WTC11 (cell line): ENCODE measurements around the gene VAMP4. TPM values are rescaled to one million over a fixed set of nuclear protein-coding genes. Genes with fewer than 3 reads are reported as not detected.

Experiments
- ATAC-seq: fragments of 200-7000 bp; cut with Tn5 transposase; 2 replicates; pipeline ENCODE4 v1.10.0; 2021; ENCODE audit warnings: mild to moderate bottlenecking, moderate library complexity
- CTCF ChIA-PET: fragments of 300-600 bp; sonication (Branson Sonifier 250); formaldehyde crosslinking; loops from one replicate; lab custom pipeline; 2021; ENCODE audit warnings: antibody characterized with exemption; lab: Charles Lee
- POLR2A ChIA-PET: fragments of 350-600 bp; sonication (Branson Sonifier 250); formaldehyde crosslinking; loops from one replicate; lab custom pipeline; 2021; ENCODE audit warnings: antibody characterized with exemption; lab: Charles Lee
- DNase-seq: peaks from one replicate; pipeline ENCODE4 v3.0.0; 2021; ENCODE audit warnings: low spot score
- H3K27ac Mint-ChIP-seq: 2 replicates; pipeline ENCODE4 v1.8.0; 2021; ENCODE audit warnings: mixed read lengths
- H3K27me3 Mint-ChIP-seq: 2 replicates; pipeline ENCODE4 v1.8.0; 2021; ENCODE audit warnings: low read depth, mild to moderate bottlenecking, moderate library complexity, mixed read lengths
- H3K36me3 Mint-ChIP-seq: 2 replicates; pipeline ENCODE4 v1.8.0; 2021; ENCODE audit warnings: mixed read lengths
- H3K4me1 Mint-ChIP-seq: 2 replicates; pipeline ENCODE4 v1.8.0; 2022; ENCODE audit warnings: mixed read lengths
- H3K4me3 Mint-ChIP-seq: 2 replicates; pipeline ENCODE4 v1.8.0; 2021; ENCODE audit warnings: mild to moderate bottlenecking, moderate library complexity, mixed read lengths
- H3K9me3 Mint-ChIP-seq: 2 replicates; pipeline ENCODE4 v1.8.0; 2021; ENCODE audit warnings: mixed read lengths
- NR1H2 ChIP-seq: sonication (generic); formaldehyde crosslinking; IDR thresholded peaks from 2 replicates; pipeline ENCODE4 v1.9.0; 2021; ENCODE audit warnings: mild to moderate bottlenecking, moderate library complexity, missing genetic modification reagents
- PRRX2 ChIP-seq: fragments of 250-450 bp; sonication (Bioruptor Pico); IDR thresholded peaks from 2 replicates; pipeline ENCODE4 v1.8.0; 2021; ENCODE audit warnings: mild to moderate bottlenecking
- SMAD3 ChIP-seq: sonication (generic); formaldehyde crosslinking; IDR thresholded peaks from 2 replicates; pipeline ENCODE4 v1.8.0; 2022; ENCODE audit warnings: missing genetic modification reagents, mild to moderate bottlenecking, borderline replicate concordance
- SOX15 ChIP-seq: fragments of 250-450 bp; sonication (Bioruptor Pico); IDR thresholded peaks from 2 replicates; pipeline ENCODE4 v1.9.0; 2021; ENCODE audit warnings: mild to moderate bottlenecking
- TEAD4 ChIP-seq: sonication (generic); formaldehyde crosslinking; IDR thresholded peaks from 2 replicates; pipeline ENCODE4 v1.8.0; 2022; ENCODE audit warnings: mild to moderate bottlenecking, missing genetic modification reagents
- ZNF219 ChIP-seq: sonication (generic); formaldehyde crosslinking; IDR thresholded peaks from 2 replicates; pipeline ENCODE4 v1.8.0; 2023; ENCODE audit warnings: missing genetic modification reagents, mild to moderate bottlenecking, borderline replicate concordance
- ZNF671 ChIP-seq: fragments of 250-450 bp; sonication (Bioruptor Pico); IDR thresholded peaks from 2 replicates; pipeline ENCODE4 v1.8.0; 2021; ENCODE audit warnings: mild to moderate bottlenecking
- total RNA-seq: library from RNA; stranded (reverse); gene quantifications from 3 replicates; pipeline ENCODE4 v1.2.3, GENCODE V29; 2021
- TF ChIP-seq, protein P1 (sequence below): sonication (generic); formaldehyde crosslinking; IDR thresholded peaks from 2 replicates; pipeline ENCODE4 v1.8.1; 2023; ENCODE audit warnings: mild to moderate bottlenecking, missing genetic modification reagents, borderline replicate concordance
- TF ChIP-seq, protein P2 (sequence below): fragments of 250-450 bp; sonication (Bioruptor Pico); IDR thresholded peaks from 2 replicates; pipeline ENCODE4 v2.1.2; 2022; ENCODE audit warnings: mild to moderate bottlenecking, moderate library complexity
- TF ChIP-seq, protein P3 (sequence below): fragments of 250-450 bp; sonication (Bioruptor Pico); IDR thresholded peaks from 2 replicates; pipeline ENCODE4 v1.9.0; 2021; ENCODE audit warnings: moderate library complexity, mild to moderate bottlenecking, inconsistent platforms, borderline replicate concordance
- TF ChIP-seq, protein P4 (sequence below): sonication (generic); formaldehyde crosslinking; IDR thresholded peaks from 2 replicates; pipeline ENCODE4 v1.8.0; 2022; ENCODE audit warnings: mild to moderate bottlenecking, missing genetic modification reagents
- TF ChIP-seq, protein P5 (sequence below): fragments of 250-450 bp; sonication (Bioruptor Pico); conservative IDR thresholded peaks from 2 replicates; pipeline ENCODE4 v1.9.0; 2021; ENCODE audit warnings: mild to moderate bottlenecking
- TF ChIP-seq, protein P6 (sequence below): sonication (generic); formaldehyde crosslinking; IDR thresholded peaks from 2 replicates; pipeline ENCODE4 v1.8.1; 2023; ENCODE audit warnings: mild to moderate bottlenecking, missing genetic modification reagents, moderate library complexity
- TF ChIP-seq, protein P7 (sequence below): fragments of 200-600 bp; IDR thresholded peaks from 2 replicates; pipeline ENCODE4 v1.8.0; 2022; ENCODE audit warnings: antibody characterized with exemption
- TF ChIP-seq, protein P8 (sequence below): fragments of 250-450 bp; sonication (Bioruptor Pico); IDR thresholded peaks from 2 replicates; pipeline ENCODE4 v1.9.0; 2021; ENCODE audit warnings: mild to moderate bottlenecking

VAMP4 gene
- total RNA-seq, 1 experiment from 2014 or later: 11.4 TPM

DNA sequence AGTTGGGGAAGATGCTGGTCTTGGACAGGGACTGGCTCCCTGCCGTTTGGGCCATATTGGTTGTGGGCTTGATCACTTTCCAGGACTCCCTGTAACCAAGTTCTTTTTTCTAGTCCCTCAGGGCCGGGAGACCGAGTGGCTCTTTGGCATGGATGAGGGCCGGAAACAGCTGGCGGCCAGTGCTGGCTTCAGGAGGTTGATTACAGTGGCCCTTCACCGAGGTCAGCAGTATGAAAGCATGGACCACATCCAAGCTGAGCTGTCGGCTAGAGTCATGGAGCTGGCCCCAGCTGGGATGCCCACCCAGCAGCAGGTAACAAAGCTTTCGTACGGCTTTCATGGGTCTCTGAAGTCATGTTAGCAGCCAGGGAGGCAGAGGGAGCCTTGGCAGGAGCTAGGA lies 43.9 kb upstream of the VAMP4 start:
- TF ChIP-seq NR1H2 (CRISPR knock-in tag) (no peak), ZNF219 (CRISPR knock-in tag) (no peak), ZNF671 (CRISPR knock-in tag) (no peak), SOX15 (no peak), SMAD3 (no peak)
- TF ChIP-seq, protein P1, sequence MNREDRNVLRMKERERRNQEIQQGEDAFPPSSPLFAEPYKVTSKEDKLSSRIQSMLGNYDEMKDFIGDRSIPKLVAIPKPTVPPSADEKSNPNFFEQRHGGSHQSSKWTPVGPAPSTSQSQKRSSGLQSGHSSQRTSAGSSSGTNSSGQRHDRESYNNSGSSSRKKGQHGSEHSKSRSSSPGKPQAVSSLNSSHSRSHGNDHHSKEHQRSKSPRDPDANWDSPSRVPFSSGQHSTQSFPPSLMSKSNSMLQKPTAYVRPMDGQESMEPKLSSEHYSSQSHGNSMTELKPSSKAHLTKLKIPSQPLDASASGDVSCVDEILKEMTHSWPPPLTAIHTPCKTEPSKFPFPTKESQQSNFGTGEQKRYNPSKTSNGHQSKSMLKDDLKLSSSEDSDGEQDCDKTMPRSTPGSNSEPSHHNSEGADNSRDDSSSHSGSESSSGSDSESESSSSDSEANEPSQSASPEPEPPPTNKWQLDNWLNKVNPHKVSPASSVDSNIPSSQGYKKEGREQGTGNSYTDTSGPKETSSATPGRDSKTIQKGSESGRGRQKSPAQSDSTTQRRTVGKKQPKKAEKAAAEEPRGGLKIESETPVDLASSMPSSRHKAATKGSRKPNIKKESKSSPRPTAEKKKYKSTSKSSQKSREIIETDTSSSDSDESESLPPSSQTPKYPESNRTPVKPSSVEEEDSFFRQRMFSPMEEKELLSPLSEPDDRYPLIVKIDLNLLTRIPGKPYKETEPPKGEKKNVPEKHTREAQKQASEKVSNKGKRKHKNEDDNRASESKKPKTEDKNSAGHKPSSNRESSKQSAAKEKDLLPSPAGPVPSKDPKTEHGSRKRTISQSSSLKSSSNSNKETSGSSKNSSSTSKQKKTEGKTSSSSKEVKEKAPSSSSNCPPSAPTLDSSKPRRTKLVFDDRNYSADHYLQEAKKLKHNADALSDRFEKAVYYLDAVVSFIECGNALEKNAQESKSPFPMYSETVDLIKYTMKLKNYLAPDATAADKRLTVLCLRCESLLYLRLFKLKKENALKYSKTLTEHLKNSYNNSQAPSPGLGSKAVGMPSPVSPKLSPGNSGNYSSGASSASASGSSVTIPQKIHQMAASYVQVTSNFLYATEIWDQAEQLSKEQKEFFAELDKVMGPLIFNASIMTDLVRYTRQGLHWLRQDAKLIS: no peak
- TF ChIP-seq, protein P2, sequence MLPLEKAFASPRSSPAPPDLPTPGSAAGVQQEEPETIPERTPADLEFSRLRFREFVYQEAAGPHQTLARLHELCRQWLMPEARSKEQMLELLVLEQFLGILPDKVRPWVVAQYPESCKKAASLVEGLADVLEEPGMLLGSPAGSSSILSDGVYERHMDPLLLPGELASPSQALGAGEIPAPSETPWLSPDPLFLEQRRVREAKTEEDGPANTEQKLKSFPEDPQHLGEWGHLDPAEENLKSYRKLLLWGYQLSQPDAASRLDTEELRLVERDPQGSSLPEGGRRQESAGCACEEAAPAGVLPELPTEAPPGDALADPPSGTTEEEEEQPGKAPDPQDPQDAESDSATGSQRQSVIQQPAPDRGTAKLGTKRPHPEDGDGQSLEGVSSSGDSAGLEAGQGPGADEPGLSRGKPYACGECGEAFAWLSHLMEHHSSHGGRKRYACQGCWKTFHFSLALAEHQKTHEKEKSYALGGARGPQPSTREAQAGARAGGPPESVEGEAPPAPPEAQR (CRISPR knock-in tag): no peak
- TF ChIP-seq, protein P3, sequence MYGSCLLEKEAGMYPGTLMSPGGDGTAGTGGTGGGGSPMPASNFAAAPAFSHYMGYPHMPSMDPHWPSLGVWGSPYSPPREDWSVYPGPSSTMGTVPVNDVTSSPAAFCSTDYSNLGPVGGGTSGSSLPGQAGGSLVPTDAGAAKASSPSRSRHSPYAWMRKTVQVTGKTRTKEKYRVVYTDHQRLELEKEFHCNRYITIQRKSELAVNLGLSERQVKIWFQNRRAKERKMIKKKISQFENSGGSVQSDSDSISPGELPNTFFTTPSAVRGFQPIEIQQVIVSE (CRISPR knock-in tag): no peak
- TF ChIP-seq, protein P4, sequence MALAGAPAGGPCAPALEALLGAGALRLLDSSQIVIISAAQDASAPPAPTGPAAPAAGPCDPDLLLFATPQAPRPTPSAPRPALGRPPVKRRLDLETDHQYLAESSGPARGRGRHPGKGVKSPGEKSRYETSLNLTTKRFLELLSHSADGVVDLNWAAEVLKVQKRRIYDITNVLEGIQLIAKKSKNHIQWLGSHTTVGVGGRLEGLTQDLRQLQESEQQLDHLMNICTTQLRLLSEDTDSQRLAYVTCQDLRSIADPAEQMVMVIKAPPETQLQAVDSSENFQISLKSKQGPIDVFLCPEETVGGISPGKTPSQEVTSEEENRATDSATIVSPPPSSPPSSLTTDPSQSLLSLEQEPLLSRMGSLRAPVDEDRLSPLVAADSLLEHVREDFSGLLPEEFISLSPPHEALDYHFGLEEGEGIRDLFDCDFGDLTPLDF (CRISPR knock-in tag): no peak
- TF ChIP-seq, protein P5, sequence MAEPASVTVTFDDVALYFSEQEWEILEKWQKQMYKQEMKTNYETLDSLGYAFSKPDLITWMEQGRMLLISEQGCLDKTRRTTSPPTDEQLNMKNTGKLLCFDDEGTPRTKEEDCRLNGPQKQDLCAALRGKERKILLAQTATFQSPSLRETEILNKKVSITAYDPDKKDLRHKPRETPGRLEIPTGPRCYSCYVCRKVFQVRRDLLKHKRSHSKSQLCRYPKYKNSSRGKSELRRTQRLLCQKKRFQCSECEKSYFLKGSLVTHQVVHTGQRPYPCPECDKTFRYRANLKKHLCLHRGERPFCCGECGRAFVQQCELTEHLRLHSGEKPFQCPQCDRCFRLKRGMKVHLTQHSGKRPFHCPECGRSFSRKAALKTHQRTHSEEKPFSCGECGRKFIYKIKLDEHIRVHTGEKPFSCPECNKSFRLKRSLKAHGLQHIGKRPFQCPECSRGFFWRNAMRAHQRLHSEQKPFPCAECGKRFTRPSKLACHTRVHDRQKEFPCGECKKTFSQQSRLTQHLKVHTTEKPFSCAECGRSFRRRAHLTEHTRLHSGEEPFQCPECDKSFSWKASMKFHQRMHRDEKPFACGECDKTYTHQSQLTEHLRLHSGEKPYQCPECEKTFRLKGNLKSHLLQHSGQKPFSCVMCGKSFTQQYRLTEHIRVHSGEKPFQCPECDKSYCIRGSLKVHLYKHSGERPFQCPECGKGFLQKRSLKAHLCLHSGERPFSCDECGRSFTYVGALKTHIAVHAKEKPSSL (CRISPR knock-in tag): no peak
- TF ChIP-seq, protein P6, sequence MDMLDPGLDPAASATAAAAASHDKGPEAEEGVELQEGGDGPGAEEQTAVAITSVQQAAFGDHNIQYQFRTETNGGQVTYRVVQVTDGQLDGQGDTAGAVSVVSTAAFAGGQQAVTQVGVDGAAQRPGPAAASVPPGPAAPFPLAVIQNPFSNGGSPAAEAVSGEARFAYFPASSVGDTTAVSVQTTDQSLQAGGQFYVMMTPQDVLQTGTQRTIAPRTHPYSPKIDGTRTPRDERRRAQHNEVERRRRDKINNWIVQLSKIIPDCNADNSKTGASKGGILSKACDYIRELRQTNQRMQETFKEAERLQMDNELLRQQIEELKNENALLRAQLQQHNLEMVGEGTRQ (CRISPR knock-in tag): no peak
- TF ChIP-seq, protein P7, sequence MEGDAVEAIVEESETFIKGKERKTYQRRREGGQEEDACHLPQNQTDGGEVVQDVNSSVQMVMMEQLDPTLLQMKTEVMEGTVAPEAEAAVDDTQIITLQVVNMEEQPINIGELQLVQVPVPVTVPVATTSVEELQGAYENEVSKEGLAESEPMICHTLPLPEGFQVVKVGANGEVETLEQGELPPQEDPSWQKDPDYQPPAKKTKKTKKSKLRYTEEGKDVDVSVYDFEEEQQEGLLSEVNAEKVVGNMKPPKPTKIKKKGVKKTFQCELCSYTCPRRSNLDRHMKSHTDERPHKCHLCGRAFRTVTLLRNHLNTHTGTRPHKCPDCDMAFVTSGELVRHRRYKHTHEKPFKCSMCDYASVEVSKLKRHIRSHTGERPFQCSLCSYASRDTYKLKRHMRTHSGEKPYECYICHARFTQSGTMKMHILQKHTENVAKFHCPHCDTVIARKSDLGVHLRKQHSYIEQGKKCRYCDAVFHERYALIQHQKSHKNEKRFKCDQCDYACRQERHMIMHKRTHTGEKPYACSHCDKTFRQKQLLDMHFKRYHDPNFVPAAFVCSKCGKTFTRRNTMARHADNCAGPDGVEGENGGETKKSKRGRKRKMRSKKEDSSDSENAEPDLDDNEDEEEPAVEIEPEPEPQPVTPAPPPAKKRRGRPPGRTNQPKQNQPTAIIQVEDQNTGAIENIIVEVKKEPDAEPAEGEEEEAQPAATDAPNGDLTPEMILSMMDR: no peak
- H3K4me3 Mint-ChIP-seq: no peak overlapping the region
- no peaks in the 10 kb centered on the region for H3K9me3 Mint-ChIP-seq
- POLR2A ChIA-PET: no interaction called here
- peaks cover 12% of the 10 kb centered on the region for H3K4me1 Mint-ChIP-seq
- CTCF ChIA-PET: interaction anchor here (0.9 kb wide), 1 partner anchor 199 kb away, joined by 3 read pairs; no protein-coding TSS in a partner anchor
- DNase-seq: no peak
- ATAC-seq: no peak
- H3K27ac Mint-ChIP-seq: no peak overlapping the region
- H3K36me3 Mint-ChIP-seq: peaks cover 69% of the 10 kb centered on the region
- no peaks in the 10 kb centered on the region for H3K27me3 Mint-ChIP-seq

DNA sequence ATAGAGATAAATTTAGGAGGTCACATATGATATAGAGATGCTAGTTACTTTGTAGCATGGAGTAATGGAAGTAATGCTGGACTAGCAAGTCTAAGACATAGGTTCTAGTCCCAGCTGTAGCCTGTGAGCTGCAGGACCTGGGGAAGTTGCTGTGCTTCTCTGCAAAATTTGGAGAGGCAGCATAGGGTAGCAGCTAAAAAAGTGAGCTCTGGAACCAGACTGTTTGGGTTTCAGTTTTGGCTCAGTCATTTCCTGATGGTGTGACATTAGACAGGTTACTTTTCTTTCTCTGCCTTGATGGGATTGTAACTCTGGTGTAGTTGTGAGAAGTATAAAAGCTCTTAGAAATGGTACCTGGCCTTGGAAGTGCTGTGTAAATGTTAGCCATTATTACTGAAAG lies 42.9 kb upstream of the VAMP4 start:
- ChIA-PET CTCF (interaction anchor here (1.3 kb wide), 1 partner anchor 16 kb away, joined by 7 read pairs; no protein-coding TSS in a partner anchor), POLR2A (no interaction called here)
- ATAC-seq: no peak
- H3K27ac Mint-ChIP-seq: no peak overlapping the region
- peaks cover 60% of the 10 kb centered on the region for H3K36me3 Mint-ChIP-seq
- no peak for DNase-seq
- no peaks in the 10 kb centered on the region for H3K27me3 Mint-ChIP-seq
- TF ChIP-seq PRRX2 (no peak), NR1H2 (CRISPR knock-in tag) (no peak), TEAD4 (CRISPR knock-in tag) (no peak)
- TF ChIP-seq, protein P8, sequence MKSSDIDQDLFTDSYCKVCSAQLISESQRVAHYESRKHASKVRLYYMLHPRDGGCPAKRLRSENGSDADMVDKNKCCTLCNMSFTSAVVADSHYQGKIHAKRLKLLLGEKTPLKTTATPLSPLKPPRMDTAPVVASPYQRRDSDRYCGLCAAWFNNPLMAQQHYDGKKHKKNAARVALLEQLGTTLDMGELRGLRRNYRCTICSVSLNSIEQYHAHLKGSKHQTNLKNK (CRISPR knock-in tag): no peak
- H3K4me3 Mint-ChIP-seq: no peak overlapping the region
- no peaks in the 10 kb centered on the region for H3K9me3 Mint-ChIP-seq
- H3K4me1 Mint-ChIP-seq: peaks cover 12% of the 10 kb centered on the region
